HEK293T (cell line): Measurements from ENCODE around the gene ZBTB3.

Experiments
- CTCF ChIA-PET: fragments of 350-600 bp; formaldehyde crosslinking; extraction: SDS; loops from one replicate; lab custom pipeline; 2021; ENCODE audit warnings: antibody characterized with exemption, inconsistent platforms; lab: Yijun Ruan, JAX
- POLR2A ChIA-PET: fragments of 350-600 bp; formaldehyde crosslinking; extraction: SDS; loops from one replicate; lab custom pipeline; 2020; ENCODE audit warnings: antibody characterized with exemption, inconsistent platforms; lab: Yijun Ruan, JAX
- DNase-seq: peaks from one replicate; pipeline ENCODE4 v3.0.0; 2012; ENCODE audit warnings: mixed read lengths; ENCODE audit errors: extremely low spot score
- ARNT ChIP-seq: fragments of 450-650 bp; IDR thresholded peaks from 2 replicates; pipeline ENCODE4 v1.6.1; 2017; ENCODE audit warnings: mild to moderate bottlenecking
- BHLHE40 ChIP-seq: fragments of 450-650 bp; IDR thresholded peaks from 2 replicates; pipeline ENCODE4 v1.6.1; 2016; ENCODE audit warnings: mild to moderate bottlenecking, moderate library complexity, borderline replicate concordance
- CTBP1 ChIP-seq: fragments of 450-650 bp; IDR thresholded peaks from 2 replicates; pipeline ENCODE4 v1.6.1; 2016; ENCODE audit warnings: borderline replicate concordance
- ELF4 ChIP-seq: fragments of 450-650 bp; IDR thresholded peaks from 2 replicates; pipeline ENCODE4 v1.6.1; 2017; ENCODE audit warnings: antibody characterized with exemption
- FOXA1 ChIP-seq: fragments of 450-650 bp; IDR thresholded peaks from 2 replicates; pipeline ENCODE4 v1.6.1; 2016; ENCODE audit warnings: mild to moderate bottlenecking
- FOXK2 ChIP-seq: fragments of 450-650 bp; IDR thresholded peaks from 2 replicates; pipeline ENCODE4 v1.6.1; 2016; ENCODE audit warnings: mild to moderate bottlenecking
- FOXM1 ChIP-seq: fragments of 450-650 bp; IDR thresholded peaks from 2 replicates; pipeline ENCODE4 v1.6.1; 2017; ENCODE audit warnings: mild to moderate bottlenecking, borderline replicate concordance
- HDGF ChIP-seq: fragments of 450-650 bp; IDR thresholded peaks from 2 replicates; pipeline ENCODE4 v1.6.1; 2017; ENCODE audit warnings: antibody characterized with exemption, borderline replicate concordance
- L3MBTL2 ChIP-seq: fragments of 450-650 bp; conservative IDR thresholded peaks from 2 replicates; pipeline ENCODE4 v1.6.1; 2016; ENCODE audit warnings: mild to moderate bottlenecking
- LEF1 ChIP-seq: fragments of 450-650 bp; IDR thresholded peaks from 2 replicates; pipeline ENCODE4 v1.6.1; 2017; ENCODE audit warnings: mild to moderate bottlenecking, borderline replicate concordance
- NFRKB ChIP-seq: fragments of 450-650 bp; IDR thresholded peaks from 2 replicates; pipeline ENCODE4 v1.6.1; 2016; ENCODE audit warnings: mild to moderate bottlenecking, moderate library complexity
- SP1 ChIP-seq: fragments of 450-650 bp; IDR thresholded peaks from 2 replicates; pipeline ENCODE4 v1.6.1; 2017
- SUZ12 ChIP-seq: fragments of 450-650 bp; IDR thresholded peaks from 2 replicates; pipeline ENCODE4 v1.6.1; 2016; ENCODE audit warnings: mild to moderate bottlenecking
- TARDBP ChIP-seq: fragments of 450-650 bp; IDR thresholded peaks from 2 replicates; pipeline ENCODE4 v1.6.1; 2016
- ZNF384 ChIP-seq: fragments of 450-650 bp; IDR thresholded peaks from 2 replicates; pipeline ENCODE4 v1.6.1; 2016
- TF ChIP-seq, protein P1 (sequence below): fragments of 450-650 bp; IDR thresholded peaks from 2 replicates; pipeline ENCODE4 v1.6.1; 2016

ZBTB3 gene

DNA sequence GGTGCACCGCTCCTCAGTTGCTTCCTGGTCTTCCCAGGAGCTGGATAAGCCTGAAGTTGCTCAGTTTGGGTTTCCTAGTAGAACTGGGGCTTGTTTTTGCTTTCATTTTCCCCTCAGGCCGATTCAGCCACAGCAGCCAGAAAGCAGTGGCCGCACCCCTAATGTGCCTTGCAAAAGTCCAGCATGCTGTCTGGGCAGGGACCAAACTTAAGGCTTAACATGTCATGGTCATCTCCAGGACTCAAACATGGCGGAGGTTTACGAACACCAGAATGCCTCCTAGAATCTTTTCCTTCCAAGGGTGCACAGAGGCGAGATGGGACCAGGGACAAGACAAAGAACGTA, 44.0 kb downstream of the ZBTB3 start:
- CTCF ChIA-PET: no interaction called here
- no peak for DNase-seq
- TF ChIP-seq L3MBTL2: no peak
- no peak for TF ChIP-seq ARNT
- no peak for TF ChIP-seq NFRKB
- no peak for TF ChIP-seq FOXA1
- no peak for TF ChIP-seq SUZ12
- POLR2A ChIA-PET: interaction anchor here (0.6 to 6.6 kb wide), 6 partner anchors 16 to 131 kb away, joined by 3 to 65 read pairs (median 4); partner anchors contain the start of genes B3GAT3, HNRNPUL2, TTC9C and UQCC3

DNA sequence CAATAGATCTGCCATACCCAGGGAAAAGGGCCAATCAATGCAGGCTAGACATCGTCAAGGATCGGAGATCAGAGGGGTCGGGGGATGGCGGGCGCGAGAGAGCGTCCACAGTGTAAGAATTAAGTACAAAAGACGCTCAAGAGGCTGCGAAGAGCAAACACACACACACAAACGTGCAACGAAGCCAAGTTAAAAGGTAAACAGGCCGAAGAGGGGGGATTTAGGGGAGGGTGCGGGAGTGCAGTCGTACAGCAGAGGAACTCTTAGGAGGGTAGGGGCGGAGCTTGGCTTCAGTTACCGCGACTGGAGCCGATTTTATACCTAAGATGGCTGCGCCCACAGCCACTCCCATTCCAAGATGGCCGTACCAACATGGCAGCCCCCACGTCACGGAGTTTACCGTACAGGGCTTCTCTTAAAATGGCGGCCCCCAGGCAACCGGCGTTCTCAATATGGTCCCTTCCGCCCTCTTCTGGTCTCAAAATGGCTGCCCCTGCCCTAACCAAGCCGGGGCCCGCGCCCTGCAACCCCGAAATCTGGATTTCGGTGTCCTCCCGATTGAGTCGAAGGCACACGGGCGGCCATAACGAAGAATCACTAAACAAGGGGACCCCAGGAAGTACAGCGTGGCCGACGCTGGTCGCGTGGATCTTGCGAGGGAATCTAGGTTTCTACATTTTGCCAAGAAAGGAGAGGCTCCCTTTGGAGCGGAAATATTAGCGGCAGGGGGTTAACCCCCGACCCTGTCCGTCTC, 44.5 kb downstream of the ZBTB3 start:
- TF ChIP-seq CTBP1: no peak
- TF ChIP-seq L3MBTL2: no peak
- TF ChIP-seq HDGF: no peak
- TF ChIP-seq ZNF384: no peak
- TF ChIP-seq TARDBP: no peak
- TF ChIP-seq SUZ12: no peak
- TF ChIP-seq, protein P1, sequence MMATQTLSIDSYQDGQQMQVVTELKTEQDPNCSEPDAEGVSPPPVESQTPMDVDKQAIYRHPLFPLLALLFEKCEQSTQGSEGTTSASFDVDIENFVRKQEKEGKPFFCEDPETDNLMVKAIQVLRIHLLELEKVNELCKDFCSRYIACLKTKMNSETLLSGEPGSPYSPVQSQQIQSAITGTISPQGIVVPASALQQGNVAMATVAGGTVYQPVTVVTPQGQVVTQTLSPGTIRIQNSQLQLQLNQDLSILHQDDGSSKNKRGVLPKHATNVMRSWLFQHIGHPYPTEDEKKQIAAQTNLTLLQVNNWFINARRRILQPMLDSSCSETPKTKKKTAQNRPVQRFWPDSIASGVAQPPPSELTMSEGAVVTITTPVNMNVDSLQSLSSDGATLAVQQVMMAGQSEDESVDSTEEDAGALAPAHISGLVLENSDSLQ: no peak
- no peak for TF ChIP-seq NFRKB
- TF ChIP-seq FOXA1: no peak
- no peak for TF ChIP-seq FOXK2
- no peak for TF ChIP-seq LEF1
- TF ChIP-seq BHLHE40: no peak
- TF ChIP-seq SP1: no peak
- TF ChIP-seq FOXM1: no peak
- TF ChIP-seq ARNT: no peak
- TF ChIP-seq ELF4: no peak
- CTCF ChIA-PET: no interaction called here
- POLR2A ChIA-PET: interaction anchor here (0.6 to 6.6 kb wide), 8 partner anchors 16 to 136 kb away, joined by 3 to 65 read pairs (median 4); partner anchors contain the start of genes B3GAT3, EEF1G, HNRNPUL2 and TTC9C
- peak; percentile 59 for DNase-seq

- ChIA-PET CTCF (no interaction called here), POLR2A (interaction anchor here (0.8 to 6.6 kb wide), 8 partner anchors 17 to 135 kb away, joined by 3 to 65 read pairs (median 4); partner anchors contain the start of genes B3GAT3, EEF1G, HNRNPUL2 and TTC9C)
- no peak for TF ChIP-seq BHLHE40
- TF ChIP-seq ELF4: no peak
- TF ChIP-seq ZNF384: no peak
- TF ChIP-seq L3MBTL2: no peak
- TF ChIP-seq FOXA1: no peak
- TF ChIP-seq SUZ12: no peak
- no peak for TF ChIP-seq HDGF
- no peak for DNase-seq
Observed at GRCh38 chr11:62708793-62709192, 45.2 kb downstream of the ZBTB3 start.

DNA sequence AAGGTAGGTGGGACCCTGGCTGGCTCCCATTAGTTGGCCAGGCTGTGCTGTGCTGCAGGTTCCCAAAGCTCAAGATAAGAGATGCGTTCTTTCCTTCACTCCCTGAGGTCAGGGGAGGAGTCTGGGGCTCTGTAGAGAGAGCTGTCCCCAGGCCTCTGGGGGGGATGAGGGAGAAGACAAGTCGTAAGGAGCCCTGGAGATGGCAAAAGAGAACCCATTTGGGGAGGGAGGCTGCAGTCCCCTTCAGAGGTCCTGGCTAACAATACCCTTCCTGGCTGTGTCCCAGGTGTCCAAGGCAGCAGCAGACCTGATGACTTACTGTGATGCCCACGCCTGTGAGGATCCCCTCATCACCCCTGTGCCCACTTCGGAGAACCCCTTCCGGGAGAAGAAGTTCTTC, 45.6 kb downstream of the ZBTB3 start:
- DNase-seq: no peak
- TF ChIP-seq ARNT (no peak), BHLHE40 (no peak), ELF4 (no peak), TARDBP (no peak), ZNF384 (no peak), SUZ12 (no peak), CTBP1 (no peak), L3MBTL2 (no peak), HDGF (no peak), NFRKB (no peak), FOXK2 (no peak), FOXM1 (no peak), FOXA1 (no peak), SP1 (no peak), LEF1 (no peak)
- TF ChIP-seq, protein P1: no peak
- ChIA-PET POLR2A (interaction anchor here (0.8 to 6.6 kb wide), 7 partner anchors 17 to 134 kb away, joined by 3 to 65 read pairs (median 4); partner anchors contain the start of genes EEF1G, HNRNPUL2, MTA2 and TTC9C), CTCF (no interaction called here)

GRCh38 chr11:62707277-62707861, 46.6 kb downstream of the ZBTB3 start, which contains the start of the genes BSCL2 and GNG3:
Gene BSCL2, minus strand, starts transcription at chr11:62707424. Its CDS starts 229 bp downstream, at chr11:62707195.
Gene GNG3, plus strand, starts transcription at chr11:62707676. Its CDS starts 620 bp downstream, at chr11:62708296.
- POLR2A ChIA-PET: interaction anchor here (1.3 to 6.6 kb wide), 7 partner anchors 18 to 148 kb away, joined by 3 to 65 read pairs (median 6); partner anchors contain the start of genes HNRNPUL2, LBHD1, MTA2 and TTC9C
- no peak for DNase-seq
- TF ChIP-seq FOXK2: no peak
- TF ChIP-seq L3MBTL2: no peak
- TF ChIP-seq FOXM1: no peak
- no peak for TF ChIP-seq HDGF
- no peak for TF ChIP-seq NFRKB
- TF ChIP-seq ARNT: no peak
- no peak for TF ChIP-seq ZNF384
- TF ChIP-seq FOXA1: no peak
- no peak for TF ChIP-seq CTBP1
- TF ChIP-seq BHLHE40: no peak
- no peak for TF ChIP-seq SP1
- no peak for TF ChIP-seq LEF1
- no peak for TF ChIP-seq ELF4
- TF ChIP-seq TARDBP: no peak
- no peak for TF ChIP-seq SUZ12

DNA sequence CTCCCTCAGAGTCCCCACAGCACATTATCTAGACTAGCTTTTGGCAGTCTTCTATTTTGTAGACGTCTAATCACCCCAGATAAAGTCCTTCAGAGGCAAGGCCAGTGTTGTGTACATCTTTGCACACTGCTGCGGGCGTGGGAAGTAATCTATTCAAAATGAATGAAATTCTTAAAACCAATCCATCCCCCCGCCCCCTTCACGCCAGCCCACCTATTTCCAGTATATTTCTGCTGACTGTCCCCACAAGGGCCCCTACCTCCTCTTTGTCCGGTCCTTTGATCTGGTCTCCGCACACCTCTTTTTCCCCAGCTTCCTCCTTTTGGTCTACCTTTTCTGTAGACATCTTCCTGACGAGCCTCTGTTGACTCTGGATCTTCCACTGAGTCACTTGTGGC, 47.1 kb downstream of the ZBTB3 start:
- CTCF ChIA-PET: interaction anchor here (0.5 to 1.7 kb wide), 2 partner anchors 12 to 80 kb away, joined by 3 to 5 read pairs; no protein-coding TSS in a partner anchor

More at GRCh38 chr11:62707277-62707861, 46.6 kb downstream of the ZBTB3 start, which contains the start of the genes BSCL2 and GNG3:
- CTCF ChIA-PET: interaction anchor here (0.5 to 1.7 kb wide), 2 partner anchors 13 to 79 kb away, joined by 3 to 5 read pairs; no protein-coding TSS in a partner anchor

More for the DNA sequence above, 47.1 kb downstream of the ZBTB3 start:
- no peak for TF ChIP-seq LEF1
- no peak for TF ChIP-seq FOXM1
- no peak for TF ChIP-seq TARDBP
- TF ChIP-seq FOXK2: no peak
- no peak for TF ChIP-seq NFRKB
- no peak for TF ChIP-seq HDGF
- TF ChIP-seq SP1: no peak
- no peak for TF ChIP-seq SUZ12
- no peak for TF ChIP-seq CTBP1
- no peak for TF ChIP-seq L3MBTL2
- no peak for TF ChIP-seq ARNT
- no peak for TF ChIP-seq ZNF384
- TF ChIP-seq FOXA1: no peak
- TF ChIP-seq ELF4: no peak
- POLR2A ChIA-PET: interaction anchor here (1.0 to 6.6 kb wide), 12 partner anchors 19 to 148 kb away, joined by 3 to 65 read pairs (median 6); partner anchors contain the start of genes HNRNPUL2, INTS5, LBHD1 and MTA2
- no peak for DNase-seq
